IPS-18c (cell line): ENCODE results near the gene ACOT7.

Experiments
- H3K4me3 ChIP-seq: 2 replicates; pipeline ENCODE4 v1.7.0; 2013; ENCODE audit warnings: low read depth, mild to moderate bottlenecking, low read length, moderate library complexity; ENCODE audit not compliant: insufficient read depth
- H3K9me3 ChIP-seq: one replicate; pipeline ENCODE4 v1.6.1; 2013; ENCODE audit warnings: mild to moderate bottlenecking, low read length, moderate library complexity; ENCODE audit not compliant: control insufficient read depth, insufficient read depth

The ACOT7 gene

GRCh38 chr1:6357243-6357936 lies 36.2 kb downstream of the ACOT7 start:
- H3K9me3 ChIP-seq: no peaks in the 10 kb centered on the region

GRCh38 chr1:6355621-6356020 lies 37.9 kb downstream of the ACOT7 start:
- Histone ChIP-seq H3K4me3 (no peak overlapping the region), H3K9me3 (no peaks in the 10 kb centered on the region)

More at GRCh38 chr1:6357243-6357936, 36.2 kb downstream of the ACOT7 start:
- H3K4me3 ChIP-seq: no peak overlapping the region

GRCh38 chr1:6354659-6355317 lies 38.8 kb downstream of the ACOT7 start:
- H3K4me3 ChIP-seq: no peak overlapping the region
- no peaks in the 10 kb centered on the region for H3K9me3 ChIP-seq

- Histone ChIP-seq H3K9me3 (peaks cover 2% of the 10 kb centered on the region), H3K4me3 (no peak overlapping the region)
Measured at GRCh38 chr1:6353955-6354658, 39.5 kb downstream of the ACOT7 start.

GRCh38 chr1:6353619-6353954 lies 40.0 kb downstream of the ACOT7 start:
- no peak overlapping the region for H3K4me3 ChIP-seq

GRCh38 chr1:6352138-6352563 lies 41.4 kb downstream of the ACOT7 start:
- Histone ChIP-seq H3K4me3 (no peak overlapping the region), H3K9me3 (peaks cover 2% of the 10 kb centered on the region)

More at GRCh38 chr1:6353619-6353954, 40.0 kb downstream of the ACOT7 start:
- H3K9me3 ChIP-seq: peaks cover 2% of the 10 kb centered on the region

- no peak overlapping the region for H3K4me3 ChIP-seq
- peaks cover 2% of the 10 kb centered on the region for H3K9me3 ChIP-seq
Measured at GRCh38 chr1:6351480-6352137, 42.0 kb downstream of the ACOT7 start.

GRCh38 chr1:6350416-6351088 lies 43.0 kb downstream of the ACOT7 start:
- H3K4me3 ChIP-seq: no peak overlapping the region
- peaks cover 2% of the 10 kb centered on the region for H3K9me3 ChIP-seq

- H3K9me3 ChIP-seq: peaks cover 2% of the 10 kb centered on the region
- H3K4me3 ChIP-seq: no peak overlapping the region
Measured at GRCh38 chr1:6349254-6349943, 44.2 kb downstream of the ACOT7 start.

- peaks cover 2% of the 10 kb centered on the region for H3K9me3 ChIP-seq
- H3K4me3 ChIP-seq: no peak overlapping the region
Measured at GRCh38 chr1:6348511-6349191, 44.9 kb downstream of the ACOT7 start.

- Histone ChIP-seq H3K9me3 (peaks cover 2% of the 10 kb centered on the region), H3K4me3 (no peak overlapping the region)
Measured at GRCh38 chr1:6347641-6348487, 45.7 kb downstream of the ACOT7 start.

- Histone ChIP-seq H3K9me3 (peaks cover 2% of the 10 kb centered on the region), H3K4me3 (no peak overlapping the region)
Measured at GRCh38 chr1:6345460-6345859, 48.1 kb downstream of the ACOT7 start.

- H3K4me3 ChIP-seq: no peak overlapping the region
- peaks cover 2% of the 10 kb centered on the region for H3K9me3 ChIP-seq
Measured at GRCh38 chr1:6345009-6345408, 48.6 kb downstream of the ACOT7 start.

GRCh38 chr1:6343506-6344405 lies 49.8 kb downstream of the ACOT7 start:
- H3K9me3 ChIP-seq: no peaks in the 10 kb centered on the region
- no peak overlapping the region for H3K4me3 ChIP-seq

- Histone ChIP-seq H3K4me3 (no peak overlapping the region), H3K9me3 (no peaks in the 10 kb centered on the region)
Measured at GRCh38 chr1:6342056-6342455, 51.5 kb downstream of the ACOT7 start.
